DMS153 (cell line): ENCODE data around the gene ARSJ.
"Not testable (repeated sequence)": the region's sequence is repeated elsewhere in the genome, so short reads cannot be mapped to it uniquely, and the experiment has no call there.

Source experiments
- DNase-seq: peaks from one replicate; lab custom pipeline; 2025; lab: John Stamatoyannopoulos, UW

ARSJ gene

GRCh38 chr4:113957956-113958355 is 21.5 kb downstream of the ARSJ start:
- no peak for DNase-seq

- no peak for DNase-seq
Measured at GRCh38 chr4:113955948-113956347, 23.5 kb downstream of the ARSJ start.

- no peak for DNase-seq
Measured at GRCh38 chr4:113955411-113955810, 24.0 kb downstream of the ARSJ start.

GRCh38 chr4:113953888-113954287 is 25.6 kb downstream of the ARSJ start:
- DNase-seq, result no peak

GRCh38 chr4:113952452-113953029 is 26.9 kb downstream of the ARSJ start:
- no peak for DNase-seq

GRCh38 chr4:113951263-113951662 is 28.2 kb downstream of the ARSJ start:
- DNase-seq, result no peak

GRCh38 chr4:113950207-113950606 is 29.2 kb downstream of the ARSJ start:
- no peak for DNase-seq

- DNase-seq, result no peak
Measured at GRCh38 chr4:113947484-113947883, 32.0 kb downstream of the ARSJ start.

- DNase-seq, result no peak
Measured at GRCh38 chr4:113945906-113946305, 33.5 kb downstream of the ARSJ start.

GRCh38 chr4:113943863-113944262 is 35.6 kb downstream of the ARSJ start:
- no peak for DNase-seq

GRCh38 chr4:113943085-113943484 is 36.4 kb downstream of the ARSJ start:
- no peak for DNase-seq

- DNase-seq, result no peak
Measured at GRCh38 chr4:113941836-113942235, 37.6 kb downstream of the ARSJ start.

GRCh38 chr4:113940103-113940502 is 39.3 kb downstream of the ARSJ start:
- not testable (repeated sequence) for DNase-seq

- no peak for DNase-seq
Measured at GRCh38 chr4:113935190-113935589, 44.3 kb downstream of the ARSJ start.

- not testable (repeated sequence) for DNase-seq
Measured at GRCh38 chr4:113924706-113925105, 54.7 kb downstream of the ARSJ start.

- no peak for DNase-seq
Measured at GRCh38 chr4:113921089-113921794, 58.2 kb downstream of the ARSJ start.

- no peak for DNase-seq
Measured at GRCh38 chr4:113919611-113920010, 59.8 kb downstream of the ARSJ start.

- no peak for DNase-seq
Measured at GRCh38 chr4:113919145-113919544, 60.3 kb downstream of the ARSJ start.

GRCh38 chr4:113908829-113909228 is 70.6 kb downstream of the ARSJ start:
- DNase-seq, result no peak

- no peak for DNase-seq
Measured at GRCh38 chr4:113907559-113907958, 71.9 kb downstream of the ARSJ start.

- DNase-seq, result no peak
Measured at GRCh38 chr4:113905301-113905700, 74.1 kb downstream of the ARSJ start.

- no peak for DNase-seq
Measured at GRCh38 chr4:113904877-113905276, 74.6 kb downstream of the ARSJ start.

- DNase-seq, result no peak
Measured at GRCh38 chr4:113901994-113902787, 77.3 kb downstream of the ARSJ start.
